ENCODE results near the gene DBNDD1. TPM values are rescaled to one million over a fixed set of nuclear protein-coding genes. Genes with fewer than 3 reads are reported as not detected.

DBNDD1 gene
- total RNA-seq, 1 donor from 2014 or later = 7.0 TPM

- DNase-seq (peak; percentile 57), ATAC-seq (no peak)
- Histone ChIP-seq H3K36me3 (peaks cover 42% of the 10 kb centered on the region), H3K27ac (no peak overlapping the region), H3K9me3 (no peaks in the 10 kb centered on the region), H3K27me3 (no peaks in the 10 kb centered on the region), H3K4me1 (peaks cover 8% of the 10 kb centered on the region), H3K4me3 (no peak overlapping the region)
- TF ChIP-seq CTCF (IDR thresholded peaks at IDR 0.05) = no peak
- intact Hi-C loops (cut with DNase I) = no loop called here
Measured at GRCh38 chr16:90041896-90042473, 22.7 kb upstream of the DBNDD1 start.

- TF ChIP-seq CTCF (IDR thresholded peaks at IDR 0.05) = no peak
- intact Hi-C loops (cut with DNase I) = no loop called here
- Histone ChIP-seq H3K27me3 (no peaks in the 10 kb centered on the region), H3K9me3 (no peaks in the 10 kb centered on the region), H3K4me1 (no peaks in the 10 kb centered on the region), H3K36me3 (peaks cover 54% of the 10 kb centered on the region), H3K27ac (no peak overlapping the region), H3K4me3 (no peak overlapping the region)
- DNase-seq (no peak), ATAC-seq (no peak)
Measured at GRCh38 chr16:90040152-90041023, 21.1 kb upstream of the DBNDD1 start.

GRCh38 chr16:90037276-90037675 lies 18.0 kb upstream of the DBNDD1 start:
- Histone ChIP-seq H3K9me3 (no peaks in the 10 kb centered on the region), H3K4me1 (no peaks in the 10 kb centered on the region), H3K4me3 (no peak overlapping the region), H3K27me3 (no peaks in the 10 kb centered on the region), H3K36me3 (peaks cover 45% of the 10 kb centered on the region), H3K27ac (no peak overlapping the region)
- intact Hi-C loops (cut with DNase I) = no loop called here
- DNase-seq = no peak
- no peak for TF ChIP-seq CTCF (IDR thresholded peaks at IDR 0.05)
- ATAC-seq = no peak

GRCh38 chr16:90035902-90036301 lies 16.6 kb upstream of the DBNDD1 start:
- Histone ChIP-seq H3K27ac (no peak overlapping the region), H3K9me3 (no peaks in the 10 kb centered on the region), H3K27me3 (no peaks in the 10 kb centered on the region), H3K36me3 (peaks cover 45% of the 10 kb centered on the region), H3K4me3 (no peak overlapping the region), H3K4me1 (no peaks in the 10 kb centered on the region)
- intact Hi-C loops (cut with DNase I) = no loop called here
- TF ChIP-seq CTCF (IDR thresholded peaks at IDR 0.05) = no peak
- ATAC-seq (no peak), DNase-seq (no peak)

GRCh38 chr16:90034504-90034903 lies 15.2 kb upstream of the DBNDD1 start:
- Histone ChIP-seq H3K36me3 (peaks cover 33% of the 10 kb centered on the region), H3K27ac (no peak overlapping the region), H3K27me3 (no peaks in the 10 kb centered on the region), H3K9me3 (no peaks in the 10 kb centered on the region), H3K4me1 (no peaks in the 10 kb centered on the region), H3K4me3 (no peak overlapping the region)
- DNase-seq (no peak), ATAC-seq (no peak)
- intact Hi-C loops (cut with DNase I) = no loop called here
- TF ChIP-seq CTCF (IDR thresholded peaks at IDR 0.05) = no peak
